Fibroblast of upper back skin (primary cell): ENCODE measurements around the gene FAM114A1.

Experiments
- DNase-seq: peaks from one replicate; pipeline ENCODE4 v3.0.0-alpha.2; 2013

FAM114A1 gene

GRCh38 chr4:38867478-38868058, at the start of gene FAM114A1:
Gene FAM114A1, plus strand, starts transcription at chr4:38867806. Its CDS starts 10,273 bp downstream, at chr4:38878079.
- peak; percentile 87 for DNase-seq

DNA sequence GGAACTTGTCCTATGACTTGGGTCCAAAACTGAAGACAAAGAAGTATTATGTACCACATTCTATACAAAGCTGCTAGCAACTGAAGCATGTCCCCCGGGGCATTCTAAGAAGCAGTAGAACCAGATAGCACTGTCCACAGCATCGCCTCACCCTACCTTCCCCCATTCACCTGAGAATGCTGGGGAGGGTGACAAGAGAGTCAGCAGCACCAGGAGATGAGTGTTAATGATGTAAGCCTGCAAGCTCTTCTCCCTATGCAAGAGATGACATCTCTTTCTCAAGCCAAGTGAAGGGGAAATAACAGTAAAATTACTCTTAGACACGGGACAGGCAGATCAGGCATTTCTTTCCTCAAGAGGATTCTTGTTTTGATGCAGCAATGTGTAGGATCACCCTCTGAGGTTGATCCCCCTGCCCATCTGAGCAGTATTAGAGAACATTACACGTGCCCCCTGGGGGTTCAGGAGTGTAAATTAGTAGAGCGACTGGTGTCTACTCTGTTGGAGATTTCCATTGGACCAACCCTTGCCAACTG, 49.1 kb upstream of the FAM114A1 start:
- no peak for DNase-seq

DNA sequence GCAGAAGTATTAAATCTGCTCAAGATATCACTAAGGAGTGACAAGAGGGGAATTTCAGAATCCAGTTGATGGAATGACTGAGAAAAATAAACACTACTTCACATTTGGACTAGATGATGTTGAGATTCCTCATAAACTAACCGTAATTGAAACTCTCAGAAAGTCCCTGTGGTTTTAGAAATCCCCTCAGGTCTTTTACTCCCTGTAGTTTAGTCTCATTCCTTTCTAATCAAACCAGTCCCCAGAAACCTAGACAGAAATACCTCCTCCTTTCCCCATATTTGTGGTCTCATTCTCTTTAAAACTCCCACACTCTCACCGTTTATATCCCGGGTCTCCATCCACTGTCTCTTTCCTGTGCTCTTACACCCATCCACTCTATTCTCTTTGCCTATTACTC, 48.0 kb upstream of the FAM114A1 start:
- DNase-seq, result peak; percentile 38

GRCh38 chr4:38820329-38821061, 47.1 kb upstream of the FAM114A1 start:
- no peak for DNase-seq

DNA sequence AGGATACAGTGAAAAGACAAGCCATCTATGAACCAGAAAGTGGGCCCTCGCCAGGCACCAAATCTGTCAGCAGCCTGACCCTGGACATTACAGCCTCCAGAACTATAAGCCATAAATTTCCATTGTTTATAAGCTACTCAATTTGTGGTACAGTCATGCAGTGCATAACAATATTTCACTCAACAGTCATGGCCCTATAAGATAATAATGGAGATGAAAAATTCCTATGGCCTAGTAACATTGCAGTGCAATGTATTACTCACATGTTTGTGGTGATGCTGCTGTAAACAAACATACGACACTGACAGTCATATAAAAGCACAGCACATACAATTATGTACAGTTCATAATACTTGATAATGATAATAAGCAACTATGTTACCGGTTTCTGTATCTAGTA, 45.9 kb upstream of the FAM114A1 start:
- no peak for DNase-seq

- no peak for DNase-seq
These were observed 44.8 kb upstream of the FAM114A1 start for GRCh38 chr4:38822748-38823303.

DNA sequence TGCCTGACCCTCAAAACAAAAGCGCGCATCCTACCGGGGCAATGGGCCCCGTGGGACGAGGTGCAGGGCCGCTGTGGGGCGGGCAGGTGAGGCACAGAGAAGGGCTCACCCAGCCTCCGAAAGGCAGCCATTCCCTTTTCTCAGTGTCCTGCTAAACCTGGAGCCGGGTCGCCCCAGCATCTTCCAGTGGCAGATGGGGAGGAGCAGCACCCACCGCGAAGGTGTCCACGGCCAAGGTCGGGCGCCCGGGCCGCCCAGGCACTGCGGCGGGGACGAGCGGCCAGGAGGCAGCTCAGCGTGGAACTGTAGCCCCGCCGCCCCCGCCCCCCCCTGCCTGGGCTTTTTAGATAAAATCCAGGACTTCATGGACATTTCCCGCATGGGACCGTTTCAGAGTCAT, 43.8 kb upstream of the FAM114A1 start:
- no peak for DNase-seq

- DNase-seq, result no peak
These were observed 38.4 kb upstream of the FAM114A1 start for GRCh38 chr4:38829237-38829636.

DNA sequence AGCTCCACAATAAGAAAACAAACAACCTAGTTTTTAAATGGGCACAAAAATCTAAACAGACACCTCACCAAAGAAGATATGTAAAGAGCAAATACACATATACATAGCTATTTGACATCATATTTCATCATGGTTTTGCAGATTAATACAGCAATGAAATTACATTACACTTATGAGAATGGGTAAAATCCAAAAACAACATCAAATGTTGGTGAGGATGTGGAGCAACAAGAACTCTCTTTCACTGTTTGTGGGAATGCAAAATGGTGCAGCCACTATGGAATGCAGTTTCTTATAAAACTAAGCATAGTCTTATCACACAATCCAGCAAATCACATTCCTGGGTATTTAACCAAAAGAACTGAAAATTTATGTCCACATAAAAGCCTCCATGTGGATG, 36.0 kb upstream of the FAM114A1 start:
- no peak for DNase-seq

DNA sequence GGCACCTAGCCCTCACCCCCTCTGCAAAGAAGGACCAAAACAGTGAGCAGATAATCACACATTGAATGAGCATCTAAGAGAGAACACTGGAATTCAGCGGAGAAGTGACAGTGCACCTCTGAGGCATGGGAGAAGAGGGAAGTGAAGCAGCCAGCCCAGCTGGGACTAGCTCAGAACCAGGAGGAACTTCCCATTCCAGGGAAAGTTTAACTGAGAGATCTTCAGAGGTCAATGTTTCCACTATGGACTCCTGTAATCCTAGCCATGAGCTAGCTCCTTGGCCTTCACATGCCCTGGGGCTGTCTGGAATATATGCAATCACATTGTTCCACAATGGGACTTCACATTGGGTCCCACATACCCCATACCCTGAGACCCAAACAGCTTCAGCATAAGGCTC, 35.4 kb upstream of the FAM114A1 start:
- no peak for DNase-seq

- DNase-seq, result no peak
These were observed 34.7 kb upstream of the FAM114A1 start for GRCh38 chr4:38832624-38833528.

GRCh38 chr4:38834570-38834969, 33.0 kb upstream of the FAM114A1 start:
- no peak for DNase-seq

DNA sequence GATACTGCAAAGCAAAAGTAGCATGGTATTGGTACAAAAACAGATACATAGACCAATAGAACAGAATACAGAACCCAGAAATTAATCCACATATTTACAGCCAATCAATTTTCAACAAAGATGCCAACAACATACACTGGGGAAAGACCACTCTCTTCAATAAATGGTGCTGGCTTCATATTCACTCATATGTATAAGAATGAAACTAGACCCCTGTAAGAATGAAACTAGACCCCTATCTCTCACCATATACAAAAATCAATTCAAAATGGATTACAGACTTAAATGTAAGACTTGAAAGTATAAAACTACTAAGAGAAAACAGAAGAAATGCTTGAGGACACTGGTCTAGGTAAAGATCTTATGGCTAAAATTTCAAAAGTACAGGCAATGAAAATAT, 30.3 kb upstream of the FAM114A1 start:
- DNase-seq, result no peak

- DNase-seq, result peak; percentile 71
These were observed 29.8 kb upstream of the FAM114A1 start for GRCh38 chr4:38837849-38838248.

- no peak for DNase-seq
These were observed 24.6 kb upstream of the FAM114A1 start for GRCh38 chr4:38842994-38843393.

DNA sequence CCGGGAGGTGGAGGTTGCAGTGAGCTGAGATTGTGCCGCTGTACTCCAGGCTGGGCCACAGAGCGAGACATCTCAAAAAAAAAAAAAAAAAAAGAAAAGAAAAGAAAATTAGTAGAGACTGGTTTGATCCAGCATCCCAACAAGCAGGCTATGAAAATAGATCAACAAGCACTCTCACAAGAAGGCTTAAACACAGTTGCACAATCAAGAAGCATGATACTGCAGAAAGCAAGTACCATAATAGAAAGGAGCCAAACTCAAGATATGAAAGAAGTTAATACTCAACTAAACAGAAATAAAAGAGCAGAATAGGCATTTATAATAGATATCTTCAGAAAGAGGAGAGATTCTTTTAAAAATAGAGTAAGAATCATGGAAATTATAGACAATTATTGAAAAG, 21.6 kb upstream of the FAM114A1 start:
- no peak for DNase-seq

DNA sequence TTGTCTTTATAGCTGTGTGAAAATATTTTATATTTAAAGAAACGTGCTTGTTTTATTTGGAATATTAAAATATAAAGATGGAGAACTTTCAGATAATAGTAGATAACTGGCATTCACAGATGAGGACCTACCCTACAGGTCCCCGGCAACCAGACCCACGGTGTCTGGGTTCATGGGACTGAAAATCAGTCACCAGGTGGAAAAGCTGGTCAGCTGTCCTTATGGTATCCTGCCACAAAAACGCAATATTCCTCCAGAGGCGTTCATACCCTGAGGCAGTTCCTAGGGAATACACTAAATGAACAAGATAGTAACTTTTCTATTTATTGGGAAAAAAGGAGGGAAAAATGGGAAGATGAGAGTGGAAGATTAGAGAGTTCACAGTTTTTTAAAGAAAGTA, 12.1 kb upstream of the FAM114A1 start:
- DNase-seq, result no peak

- DNase-seq, result no peak
These were observed 11.6 kb upstream of the FAM114A1 start for GRCh38 chr4:38856046-38856445.

DNA sequence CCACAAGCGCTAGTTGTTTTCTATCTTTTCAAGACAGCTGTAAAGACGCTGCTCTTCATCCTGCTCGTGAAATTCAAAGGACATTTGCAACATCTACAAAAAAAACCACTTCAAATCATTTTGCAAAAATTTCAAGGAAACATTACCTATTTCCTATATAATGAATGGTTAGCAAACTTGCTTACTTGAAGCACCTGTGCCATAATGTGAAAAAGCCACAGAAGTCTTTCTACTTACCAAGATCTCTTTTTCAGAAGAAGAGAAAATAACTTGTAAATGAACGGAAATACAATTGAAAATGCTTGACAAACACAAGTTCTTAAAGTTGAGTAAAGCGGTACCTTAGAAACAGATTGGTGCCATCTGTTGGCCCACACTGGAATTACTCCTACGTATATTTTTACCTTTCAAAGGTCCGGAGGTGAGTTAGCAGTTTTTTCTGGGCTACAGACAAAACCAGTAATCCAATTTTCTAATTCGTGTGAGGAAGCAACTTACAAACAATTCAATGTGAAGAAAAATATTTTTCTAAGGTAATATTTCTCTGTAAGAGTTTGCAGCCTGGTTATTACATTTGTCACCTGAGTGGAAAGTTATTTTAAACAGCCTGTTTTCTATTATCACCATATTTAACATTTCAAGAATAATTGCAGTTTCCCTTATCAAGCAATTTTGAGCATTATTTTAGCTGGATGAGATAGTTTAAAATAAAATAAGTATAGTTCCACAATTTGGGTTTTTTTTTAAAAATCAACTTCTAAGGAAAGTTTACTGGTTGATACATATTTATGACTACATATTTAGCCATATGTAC, 10.9 kb upstream of the FAM114A1 start, which contains the start of gene TLR6:
Gene TLR6 (minus strand): TSS at position 294 of the 814 bp plus-strand sequence. CDS start 27,344 bp downstream, outside the sequence.
- peak; percentile 44 for DNase-seq

- peak; percentile 87 for DNase-seq
These were observed 10.1 kb upstream of the FAM114A1 start for GRCh38 chr4:38857354-38858096.

GRCh38 chr4:38858097-38858420, 9.5 kb upstream of the FAM114A1 start:
- no peak for DNase-seq
